GM19043 (cell line): Measurements from ENCODE around the gene PDE4D.
A peak's percentile ranks its signal among the peaks of the same experiment; 100 is the strongest.

Experiments used
- ATAC-seq: cut with Tn5 transposase; IDR thresholded peaks from one replicate; pipeline ENCODE4 v1.9.1; 2021; ENCODE audit warnings: low read depth; ENCODE audit not compliant: unreplicated experiment

Gene PDE4D

DNA sequence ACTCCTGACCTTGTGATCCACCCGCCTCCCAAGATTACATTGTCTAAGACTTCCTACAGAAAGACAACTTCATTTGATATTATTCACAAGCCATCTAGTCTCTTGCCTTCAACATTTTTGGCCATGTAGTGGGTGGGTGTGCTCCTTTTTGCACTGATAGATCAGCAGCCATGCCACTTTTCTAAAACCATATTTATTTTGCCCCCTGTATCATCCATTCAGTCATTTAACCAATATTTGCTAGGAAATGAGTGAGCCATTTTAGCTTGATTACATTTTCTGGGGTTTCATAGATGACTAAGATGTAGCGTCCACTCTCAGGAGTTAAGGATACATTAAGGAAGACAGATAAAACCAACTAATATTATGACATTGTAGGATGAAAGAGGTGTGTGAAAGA is 755.0 kb downstream of the PDE4D start:
- ATAC-seq, result no peak

DNA sequence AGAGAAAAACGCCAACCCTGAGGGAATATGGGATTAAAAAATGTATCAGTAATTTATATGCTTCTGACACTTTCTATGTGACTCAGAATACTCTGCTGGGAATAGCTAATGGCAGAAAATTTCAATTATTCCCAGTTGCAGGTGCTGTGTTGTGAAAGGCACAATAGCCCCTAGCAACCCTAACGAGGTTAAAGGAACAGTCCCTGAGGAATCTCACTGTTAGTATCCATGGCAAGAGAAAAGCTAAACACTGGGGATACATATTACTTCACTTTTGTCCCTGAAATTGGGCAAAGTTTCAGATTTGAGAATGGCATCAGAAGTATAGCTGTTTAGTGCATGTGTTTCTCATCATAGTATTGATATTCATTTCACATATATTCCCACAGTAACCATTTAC is 755.7 kb downstream of the PDE4D start:
- no peak for ATAC-seq

DNA sequence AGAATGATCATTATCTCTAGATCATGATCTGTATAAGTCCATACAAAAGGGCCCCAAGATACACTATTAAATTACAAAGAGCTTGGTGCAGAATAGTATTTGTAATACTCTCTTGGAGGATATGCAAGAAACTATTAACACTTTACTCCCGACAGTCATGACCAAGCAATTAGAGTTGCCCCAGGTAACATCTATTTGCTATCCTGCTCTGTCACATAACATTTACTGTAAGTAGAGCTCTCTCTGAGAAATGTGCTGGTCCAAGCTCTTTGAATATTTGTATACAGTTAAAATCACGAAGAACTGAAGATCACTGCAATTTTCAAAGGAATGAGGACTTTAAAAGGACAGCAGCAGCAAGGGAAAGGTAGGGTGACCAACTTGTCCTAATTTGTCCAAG is 757.0 kb downstream of the PDE4D start:
- ATAC-seq, result no peak

DNA sequence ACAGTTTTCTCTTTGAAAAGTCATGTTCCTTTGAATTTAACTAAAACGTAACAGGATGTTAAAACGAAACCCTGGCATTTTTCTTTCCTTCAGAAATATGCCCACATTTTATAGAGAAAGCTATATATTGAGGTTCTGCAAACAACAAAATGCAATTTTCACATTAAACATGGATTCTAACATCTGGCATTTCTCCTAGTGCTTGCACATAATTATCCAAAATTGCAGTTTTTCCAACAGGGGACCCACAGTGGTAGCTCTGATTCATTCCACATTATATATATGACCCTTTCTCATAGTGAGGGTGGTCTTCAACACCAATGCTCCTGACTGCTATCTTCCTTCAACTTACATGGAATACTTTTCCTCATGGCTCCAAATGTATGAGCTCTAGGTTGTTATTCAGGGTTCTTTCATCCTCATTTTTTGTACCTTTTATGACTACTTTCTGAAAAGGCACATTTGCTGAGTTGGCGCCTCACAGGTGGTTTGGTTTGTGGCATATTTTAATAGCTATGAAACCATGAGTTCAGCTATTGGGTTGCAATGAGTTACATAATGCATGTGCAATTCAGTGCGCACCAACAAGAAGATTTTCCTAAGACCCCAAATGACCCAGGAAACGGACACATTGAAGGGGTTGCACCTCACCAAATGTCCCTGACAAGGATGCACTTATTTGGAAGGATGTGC is 758.9 kb downstream of the PDE4D start:
- ATAC-seq, result no peak

DNA sequence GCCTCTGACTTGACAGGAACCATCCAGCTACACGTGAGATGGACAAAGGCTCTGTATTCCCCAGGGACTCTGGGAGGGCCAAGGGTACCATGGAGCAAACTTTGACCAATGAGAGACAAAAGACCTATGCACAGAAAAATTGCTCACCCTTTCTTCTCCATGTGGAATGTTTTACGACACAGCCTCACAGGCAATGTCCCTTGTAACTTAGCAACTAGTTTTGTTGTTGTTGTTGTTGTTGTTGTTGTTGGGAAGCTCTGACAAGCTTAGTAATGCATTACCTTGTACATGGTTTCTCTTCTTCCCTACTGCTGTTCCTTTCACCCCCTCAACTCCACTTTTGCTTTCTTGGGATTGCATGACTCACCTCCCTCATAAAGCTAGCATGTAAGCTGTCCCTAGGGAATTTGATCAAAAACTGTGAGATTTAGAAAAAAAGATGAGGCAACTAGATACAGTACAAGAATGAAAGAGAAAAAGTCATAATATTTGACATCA is 759.7 kb downstream of the PDE4D start:
- no peak for ATAC-seq

DNA sequence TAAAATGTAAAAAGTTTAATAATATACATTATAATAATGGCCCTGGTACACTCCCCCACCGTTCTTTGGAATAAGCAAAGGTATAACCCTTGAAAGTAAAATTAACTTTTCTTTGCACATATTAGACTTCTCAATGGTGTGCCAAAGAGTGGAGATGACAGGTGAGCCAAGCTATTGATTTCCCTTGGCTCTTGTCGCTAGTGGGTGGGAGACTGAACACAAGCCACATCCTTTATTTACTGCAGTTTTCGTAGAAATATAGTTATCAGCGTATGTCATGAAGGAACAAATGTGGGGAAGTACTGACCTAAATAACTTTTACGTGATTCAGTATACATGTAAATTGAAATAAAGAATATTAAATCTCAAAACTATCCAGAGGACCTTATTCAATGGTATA is 761.4 kb downstream of the PDE4D start:
- no peak for ATAC-seq

DNA sequence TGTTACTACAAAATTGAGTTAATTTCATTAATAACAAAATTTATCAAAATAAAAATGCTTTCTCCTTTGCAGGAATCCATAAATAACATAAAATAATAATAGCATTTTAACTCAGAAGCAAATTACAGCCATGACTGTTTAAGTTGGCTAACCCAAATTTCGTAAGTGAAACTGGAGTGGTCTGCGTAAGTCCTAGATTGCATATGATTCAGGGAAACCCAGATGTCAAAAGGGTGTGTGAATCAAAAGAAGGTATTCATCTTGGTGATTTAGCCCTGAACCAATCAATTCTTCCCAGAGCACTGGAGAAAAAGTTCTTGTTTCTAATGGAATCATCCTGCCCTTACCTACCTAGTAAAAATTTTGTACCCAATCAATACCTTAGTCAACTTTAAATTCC is 763.1 kb downstream of the PDE4D start:
- ATAC-seq, result no peak

DNA sequence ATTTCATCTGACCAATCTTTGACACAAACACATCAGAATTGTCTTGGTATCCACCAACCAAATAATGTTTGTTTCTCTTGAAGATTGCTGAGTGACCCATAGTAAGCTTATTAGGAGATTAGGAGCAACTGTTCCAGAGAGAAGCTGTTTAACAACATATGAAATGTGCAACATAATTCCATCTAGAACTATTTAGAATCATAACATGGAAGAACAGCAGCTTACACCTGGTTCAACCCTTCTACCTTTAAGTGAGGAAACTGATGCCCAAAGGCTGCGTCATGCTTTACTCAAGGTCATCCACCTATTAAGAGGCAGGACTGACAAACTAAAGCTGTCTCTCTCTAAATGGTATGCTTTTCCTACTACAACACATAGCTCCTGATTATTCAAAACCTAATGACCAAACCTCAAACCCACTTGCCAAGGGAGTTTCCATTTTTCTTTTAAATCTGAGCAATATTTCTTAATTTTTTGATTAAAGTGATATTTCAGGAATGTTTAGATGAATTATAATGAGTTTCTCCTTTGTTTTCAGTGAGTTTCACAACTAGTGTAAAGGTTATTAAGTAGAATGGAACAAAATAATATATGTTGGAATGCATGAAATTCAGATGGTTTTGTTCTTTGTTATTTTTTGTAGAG is 764.8 kb downstream of the PDE4D start:
- ATAC-seq, result no peak

DNA sequence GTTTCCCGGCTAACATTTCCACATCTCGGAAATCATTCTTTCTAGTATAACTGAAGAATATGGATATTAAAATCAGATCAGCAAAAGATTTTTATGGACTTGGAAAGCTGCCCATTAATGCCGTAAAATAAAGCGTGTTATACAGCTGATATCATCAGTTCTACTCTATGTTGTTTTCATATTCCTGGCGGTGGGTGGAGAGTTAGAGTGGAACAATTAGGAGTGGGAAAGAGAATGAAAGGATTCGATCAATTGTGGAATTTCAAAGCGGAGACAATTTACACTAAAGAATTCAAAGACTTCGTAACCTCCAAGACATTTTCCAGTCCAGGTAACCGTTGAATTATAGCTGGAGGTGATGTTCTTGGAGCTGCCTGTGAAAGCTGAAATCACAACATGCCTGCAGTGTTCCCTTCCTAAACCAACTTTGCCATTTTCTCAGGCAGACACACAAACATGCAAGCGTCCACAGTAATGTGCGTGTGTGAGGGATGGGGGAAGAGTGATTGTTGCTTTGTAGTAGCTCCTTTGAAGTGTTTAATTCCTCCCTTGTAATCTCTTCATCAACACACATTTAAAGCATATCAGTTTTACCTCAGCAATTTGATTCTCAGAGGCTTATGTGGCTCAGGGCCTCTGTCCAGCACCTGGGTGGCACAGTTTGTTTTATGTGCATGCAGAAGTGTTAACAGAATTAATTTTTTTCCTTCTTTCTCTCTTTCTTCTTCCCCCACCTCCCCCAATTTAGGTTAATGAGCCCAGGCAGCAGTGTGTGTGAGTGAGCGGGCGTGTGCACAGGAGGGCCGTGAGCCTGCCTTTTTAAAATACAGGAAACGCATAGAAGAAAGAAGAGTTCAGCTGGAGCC is 766.6 kb downstream of the PDE4D start:
- peak; percentile 3 for ATAC-seq

DNA sequence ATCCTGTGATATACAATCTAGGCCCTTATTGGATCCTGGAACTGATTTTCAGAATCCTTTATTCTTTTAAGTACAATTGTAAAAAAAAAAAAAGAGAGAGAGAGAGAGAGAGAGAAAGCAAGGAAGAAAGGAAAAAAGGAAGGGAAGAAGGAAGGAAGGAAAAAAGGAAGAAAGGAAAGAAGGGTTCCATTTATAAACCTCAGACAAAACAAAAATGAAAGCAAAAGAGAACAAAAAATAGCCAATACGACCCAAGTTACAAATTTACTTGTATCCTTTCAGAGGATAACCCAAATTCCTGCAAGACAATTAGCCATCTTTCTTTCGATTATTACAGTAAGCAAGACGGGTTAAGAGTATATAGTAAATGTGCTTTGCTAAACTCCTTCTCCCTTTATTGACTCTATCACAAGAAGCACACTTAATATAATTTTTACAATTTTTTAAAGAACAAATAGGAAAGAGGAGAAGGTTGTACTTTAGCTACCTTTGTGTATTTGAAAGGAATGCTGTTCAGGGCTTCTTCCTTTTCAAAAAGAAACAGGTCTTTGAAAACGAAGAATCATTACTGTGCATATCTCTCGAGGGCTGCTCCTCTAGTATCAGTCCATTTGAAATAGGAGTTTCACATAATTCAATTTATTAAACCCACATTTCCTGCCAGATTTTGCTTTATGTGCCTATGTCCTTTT is 767.4 kb downstream of the PDE4D start:
- no peak for ATAC-seq

DNA sequence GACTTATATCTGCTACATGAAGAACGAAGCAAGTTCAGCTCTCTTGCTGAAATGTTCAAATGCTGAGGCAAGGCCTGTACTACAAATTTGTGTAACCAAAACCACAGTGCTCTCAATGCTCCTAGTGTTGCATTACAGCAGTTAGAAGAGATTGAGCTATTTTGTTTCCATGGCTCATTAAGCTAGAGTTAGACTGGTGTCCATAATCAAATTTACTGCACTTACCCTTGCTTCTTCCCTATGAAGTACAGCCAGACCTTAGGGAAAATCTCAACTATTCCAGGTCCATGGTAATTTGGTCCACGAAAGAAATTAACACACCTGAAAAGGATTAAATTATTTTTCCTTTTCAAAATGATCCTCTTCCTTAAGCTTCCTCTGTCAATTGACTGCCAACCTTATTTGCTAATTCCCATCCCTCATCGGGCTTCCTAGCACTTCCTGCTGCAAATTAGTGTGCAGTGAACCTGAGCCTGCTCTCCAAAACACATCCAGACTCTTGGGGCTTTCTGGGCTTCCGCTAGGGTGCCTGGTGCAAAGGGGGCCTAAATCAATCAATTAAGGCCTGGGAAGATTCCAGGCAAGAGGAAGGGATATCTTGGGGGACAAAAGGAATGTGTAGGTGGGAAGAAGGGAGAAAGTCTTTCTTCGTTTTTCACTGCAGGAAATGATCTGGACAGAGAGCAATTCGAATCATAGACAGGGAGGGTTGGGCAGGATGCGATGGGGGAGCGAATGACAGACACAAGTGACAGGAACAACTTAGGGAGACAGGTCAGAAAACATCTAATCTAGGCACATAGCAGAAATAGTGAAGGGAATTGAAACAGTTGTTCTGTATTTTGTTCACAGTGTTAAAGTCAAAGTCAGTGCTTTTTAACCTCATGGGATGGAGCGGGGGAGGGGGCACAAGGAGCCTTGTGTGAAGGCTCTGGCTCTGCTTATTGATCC is 768.2 kb downstream of the PDE4D start:
- no peak for ATAC-seq

DNA sequence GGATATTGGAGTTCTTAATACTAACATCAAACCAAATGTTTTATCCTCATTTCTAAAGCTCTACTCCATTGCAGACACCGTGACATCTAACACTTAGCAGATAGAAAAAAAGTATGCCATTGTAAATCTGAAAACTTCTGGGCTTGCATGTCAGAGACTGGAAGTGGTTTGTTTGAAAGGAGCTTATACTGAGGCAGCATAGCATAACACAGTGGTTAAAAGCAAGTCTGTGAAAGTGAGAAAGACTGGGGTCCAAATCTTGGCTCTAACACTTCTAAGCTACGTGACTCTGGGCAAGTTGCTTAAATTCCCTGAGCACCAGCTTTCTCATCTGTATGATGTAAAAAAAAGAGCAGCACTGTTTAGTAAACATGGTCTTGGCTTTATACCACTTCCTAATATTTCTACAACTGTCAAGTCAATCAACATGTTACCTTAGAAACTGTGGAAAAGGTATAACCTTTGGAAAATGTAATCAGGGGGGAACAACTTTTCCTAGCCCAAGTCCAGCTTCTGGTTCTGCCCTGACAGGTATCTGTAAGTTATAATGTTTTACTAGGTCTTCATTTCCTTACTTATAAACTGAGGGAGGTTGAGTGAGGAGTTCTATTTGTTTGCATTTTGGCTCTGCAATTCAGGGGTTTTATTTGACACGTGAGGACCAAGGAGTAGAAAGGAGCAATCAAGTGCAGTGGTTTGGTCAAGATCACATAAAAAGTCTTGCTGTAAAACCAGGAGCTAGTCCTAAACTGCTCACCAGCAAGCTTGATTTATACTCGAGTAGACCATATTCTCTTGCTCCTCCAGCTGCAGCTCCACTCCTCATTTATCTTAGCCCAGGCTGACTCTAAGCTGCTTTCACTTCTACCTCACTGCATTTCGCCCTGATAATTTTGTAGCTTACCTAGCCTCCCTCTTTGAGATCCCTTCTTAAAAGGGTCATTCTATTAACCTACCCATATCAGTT is 769.6 kb downstream of the PDE4D start:
- no peak for ATAC-seq

DNA sequence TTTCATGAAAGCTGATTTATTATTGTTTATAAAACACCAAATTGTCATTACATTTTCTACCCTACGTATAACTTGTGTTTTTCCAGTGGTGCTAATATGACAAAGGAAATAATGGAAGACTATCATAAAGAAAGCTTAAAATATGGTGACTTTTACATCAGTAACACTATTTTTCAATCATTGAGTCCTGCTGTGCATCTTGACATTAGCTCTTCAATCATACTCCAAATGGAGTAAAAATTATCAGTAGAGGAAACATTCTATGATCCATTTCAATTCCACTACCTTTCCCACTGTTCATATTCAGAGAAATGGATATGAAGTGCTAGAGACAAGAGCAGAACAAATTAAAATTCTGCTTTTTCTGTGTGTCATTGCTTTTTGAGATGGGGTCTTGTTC is 774.0 kb downstream of the PDE4D start:
- ATAC-seq, result no peak

DNA sequence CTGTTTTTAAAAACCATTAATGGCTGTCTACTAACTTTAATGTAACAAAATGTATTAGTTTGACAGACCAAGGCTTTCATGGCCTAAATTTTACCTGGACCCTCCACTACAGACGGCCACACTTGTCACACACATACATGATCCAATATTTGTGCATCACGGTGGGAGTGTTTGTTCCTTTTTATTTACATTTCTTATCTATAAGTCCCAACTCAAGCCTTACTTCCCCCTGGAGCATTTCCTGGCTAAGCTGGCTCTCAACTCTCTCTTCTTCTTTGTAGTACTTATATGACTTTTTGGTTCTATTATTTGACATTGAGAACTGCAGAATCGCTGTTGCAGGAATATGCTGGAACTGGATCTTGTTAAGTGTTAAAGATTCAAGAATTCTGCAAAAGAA is 776.2 kb downstream of the PDE4D start:
- no peak for ATAC-seq

DNA sequence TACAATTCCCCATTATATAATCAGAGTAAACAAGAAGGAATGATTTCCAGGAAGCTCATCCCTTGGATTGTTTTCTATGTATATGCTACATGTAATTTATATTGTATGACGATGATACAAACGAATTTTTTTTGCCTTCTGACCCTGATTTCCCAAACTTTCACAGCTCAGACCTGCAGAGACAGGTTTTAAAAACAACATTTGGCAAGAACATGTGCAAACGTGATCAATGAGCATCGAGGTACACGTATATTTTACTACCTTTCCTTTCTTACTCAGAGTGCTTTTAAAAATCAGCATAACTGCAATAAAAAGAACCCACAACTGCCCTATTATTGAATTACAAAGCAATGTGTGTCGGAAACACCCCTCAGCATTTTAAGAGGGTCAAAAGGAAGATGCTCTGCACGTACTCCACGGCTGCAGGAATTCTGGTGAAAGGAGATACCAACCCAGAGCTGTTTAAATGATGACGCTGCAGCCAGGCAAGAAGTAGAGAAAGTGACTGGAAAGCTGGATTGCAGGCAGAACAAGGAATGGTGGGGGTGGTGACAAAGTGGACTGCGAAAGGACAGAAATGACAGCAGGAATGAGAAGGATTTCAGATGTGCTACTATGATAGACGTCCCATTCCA is 777.2 kb downstream of the PDE4D start:
- no peak for ATAC-seq

DNA sequence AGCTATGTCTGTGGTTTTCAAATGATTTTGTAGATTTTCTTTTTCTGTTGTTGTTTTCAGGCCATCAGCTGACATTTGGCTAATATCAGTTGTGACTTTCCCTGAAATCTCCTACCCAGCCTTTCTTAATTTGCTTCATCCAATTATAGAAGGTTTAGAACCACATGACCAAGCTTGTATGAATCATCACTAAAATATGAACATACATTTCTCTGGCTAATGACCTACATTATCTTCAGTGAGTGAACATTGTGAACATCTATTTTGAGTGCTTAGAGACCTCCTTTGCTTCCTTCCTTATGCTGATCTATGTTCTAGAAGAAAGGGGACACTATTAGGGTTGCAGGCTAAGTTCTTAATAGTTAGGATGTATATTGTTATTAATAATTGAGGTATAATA is 778.2 kb downstream of the PDE4D start:
- ATAC-seq, result no peak

DNA sequence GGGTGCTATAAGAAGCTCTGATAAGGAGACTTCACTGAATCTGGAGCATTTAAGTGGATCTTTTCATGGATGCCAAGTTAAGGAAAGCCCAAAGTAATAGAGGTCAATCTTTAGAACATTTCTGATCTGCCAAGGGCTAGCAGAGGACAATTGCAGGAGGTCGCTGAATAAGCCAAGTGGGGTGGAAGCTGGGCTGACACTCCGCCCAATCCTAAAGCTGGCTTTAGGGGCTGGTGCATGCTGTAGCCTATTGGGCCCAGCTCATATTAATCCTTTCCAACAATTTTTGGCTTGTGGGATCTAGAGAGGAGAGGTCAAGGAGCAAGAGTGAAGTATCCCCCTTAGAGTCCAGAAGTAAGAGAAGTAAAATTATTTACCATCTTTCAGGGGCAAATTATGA is 784.1 kb downstream of the PDE4D start:
- no peak for ATAC-seq

DNA sequence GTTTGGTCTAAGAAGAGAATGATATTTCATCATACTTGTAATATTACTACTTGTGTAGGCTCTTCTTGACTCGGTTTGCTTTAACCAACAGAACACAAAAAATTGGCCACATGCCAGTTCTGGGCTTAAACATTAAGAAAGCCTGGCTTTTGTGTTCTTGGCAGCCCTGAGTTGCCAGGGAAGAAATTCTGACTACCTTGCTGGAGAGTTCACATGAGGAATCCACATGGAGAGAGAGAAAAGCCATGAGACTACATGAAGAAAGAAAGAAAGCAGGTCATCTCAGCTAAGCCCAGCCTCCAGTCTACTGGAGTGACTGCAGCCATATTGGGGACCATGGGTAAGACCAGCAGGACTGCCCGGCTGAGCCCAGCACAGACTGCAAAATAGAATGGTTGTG is 785.8 kb downstream of the PDE4D start:
- ATAC-seq, result no peak
